Pons (tissue), 1 donor: ENCODE results near the gene CKS1B.
"Not testable (repeated sequence)": the region's sequence is repeated elsewhere in the genome, so short reads cannot be mapped to it uniquely, and the experiment has no call there.

Source experiments
- DNase-seq: peaks from one replicate; pipeline ENCODE4 v3.0.0-alpha.2; 2016; ENCODE audit warnings: low spot score

The CKS1B gene

DNA sequence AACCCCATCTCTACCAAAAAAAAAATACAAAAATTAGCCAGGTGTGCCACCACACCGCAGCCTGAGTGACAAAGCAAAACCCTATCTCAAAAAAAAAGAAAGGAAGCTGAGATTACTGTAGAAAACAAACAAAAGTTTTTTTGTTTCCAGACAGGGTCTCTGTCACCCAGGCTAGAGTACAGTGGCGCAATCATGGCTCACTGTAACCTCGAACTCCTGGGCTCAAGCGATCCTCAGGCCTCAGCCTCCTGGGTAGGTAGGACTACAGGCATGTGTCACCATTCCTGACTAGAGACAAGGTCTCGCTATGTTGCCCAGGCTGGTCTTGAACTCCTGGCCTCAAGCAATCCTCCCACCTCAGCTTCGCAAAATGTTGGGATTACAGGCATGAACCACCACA lies 10.1 kb upstream of the CKS1B start:
- DNase-seq: no peak

DNA sequence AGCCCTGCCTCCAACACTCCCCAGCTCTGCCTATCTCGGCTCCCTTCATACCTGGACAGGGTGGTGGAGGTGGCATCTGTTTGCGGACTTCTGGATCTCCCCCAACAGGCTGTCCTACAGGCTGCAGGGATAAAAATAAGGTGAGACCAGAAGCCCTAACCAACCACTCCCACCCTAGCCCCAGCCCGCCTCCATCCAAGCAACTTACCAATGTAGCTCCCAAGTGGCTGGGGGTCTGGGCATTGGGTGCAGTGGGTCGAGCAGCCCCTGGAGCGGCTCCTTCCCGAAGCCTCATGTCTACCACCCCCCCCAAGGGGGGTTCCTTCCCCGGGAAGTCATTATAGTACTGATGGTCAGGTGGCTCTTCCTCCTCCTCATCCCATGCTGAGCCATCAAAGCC lies 8.4 kb upstream of the CKS1B start:
- DNase-seq: no peak

DNA sequence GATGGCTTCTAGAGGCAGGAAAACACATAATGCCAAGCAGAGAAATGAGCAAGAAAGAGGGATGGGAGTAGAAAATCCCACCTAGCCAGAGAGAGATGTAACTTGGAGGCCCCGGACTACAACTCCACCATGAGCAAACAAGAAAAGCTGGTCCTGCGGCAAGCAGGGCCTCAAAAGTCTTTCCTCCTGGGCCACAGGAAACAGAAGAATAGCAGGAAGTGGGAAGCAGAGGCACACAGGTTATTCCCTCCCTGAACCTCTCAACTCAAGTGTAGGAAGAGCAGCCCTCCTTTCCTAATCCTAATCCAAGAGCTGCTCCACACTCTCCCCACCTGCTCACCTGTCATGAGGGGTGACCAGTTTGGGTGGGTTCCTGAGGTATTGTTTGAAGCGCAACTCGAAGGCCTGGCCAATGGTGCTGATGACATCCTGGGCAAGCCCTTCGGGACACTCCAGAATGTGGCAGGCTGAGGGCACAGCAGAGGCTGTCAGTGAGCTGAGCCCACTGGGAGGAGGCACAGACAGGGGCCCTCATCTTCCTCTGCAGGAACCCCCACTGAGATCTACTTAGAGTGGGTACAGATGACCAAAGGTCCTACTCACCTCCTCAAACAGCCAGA lies 7.0 kb upstream of the CKS1B start:
- DNase-seq: no peak

DNA sequence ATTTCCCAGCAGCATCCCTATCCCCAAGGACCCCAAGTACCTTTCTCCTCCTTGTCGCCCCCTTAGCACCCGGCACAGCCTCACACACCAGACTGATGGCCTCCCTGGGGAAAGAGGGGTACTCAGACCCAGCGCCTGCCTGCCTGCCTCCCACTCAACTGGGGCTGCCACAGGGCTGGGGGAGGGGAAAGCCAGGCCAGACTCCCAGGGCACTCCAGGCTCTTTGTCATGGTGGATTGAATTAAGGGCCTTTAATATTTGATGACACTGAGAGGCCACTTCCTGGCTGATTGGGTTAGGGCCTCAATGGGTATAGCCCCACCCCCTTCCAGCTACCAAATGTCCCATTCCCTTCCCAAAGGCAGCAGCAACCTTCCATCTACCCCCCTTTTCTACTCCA lies 5.8 kb upstream of the CKS1B start:
- no peak for DNase-seq

DNA sequence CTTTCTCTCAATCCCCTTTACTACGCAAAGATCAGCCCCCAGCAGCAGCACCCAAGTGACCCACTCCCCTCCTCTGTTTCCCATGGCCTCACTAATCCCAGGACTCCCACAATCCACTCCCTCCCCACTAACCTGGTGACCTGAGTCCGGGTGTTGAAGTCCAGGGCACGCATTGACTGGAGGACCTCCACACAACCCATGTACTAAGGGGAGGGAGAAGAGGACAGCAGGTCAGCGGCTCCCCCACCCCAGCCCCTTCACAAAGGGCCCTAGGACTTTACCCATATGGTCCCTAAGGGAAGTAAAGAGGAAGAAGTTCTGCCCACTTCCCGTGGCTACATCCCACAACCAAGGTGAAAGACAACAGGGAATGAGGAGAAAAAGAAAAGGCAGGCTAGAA lies 5.2 kb upstream of the CKS1B start:
- DNase-seq: no peak

DNA sequence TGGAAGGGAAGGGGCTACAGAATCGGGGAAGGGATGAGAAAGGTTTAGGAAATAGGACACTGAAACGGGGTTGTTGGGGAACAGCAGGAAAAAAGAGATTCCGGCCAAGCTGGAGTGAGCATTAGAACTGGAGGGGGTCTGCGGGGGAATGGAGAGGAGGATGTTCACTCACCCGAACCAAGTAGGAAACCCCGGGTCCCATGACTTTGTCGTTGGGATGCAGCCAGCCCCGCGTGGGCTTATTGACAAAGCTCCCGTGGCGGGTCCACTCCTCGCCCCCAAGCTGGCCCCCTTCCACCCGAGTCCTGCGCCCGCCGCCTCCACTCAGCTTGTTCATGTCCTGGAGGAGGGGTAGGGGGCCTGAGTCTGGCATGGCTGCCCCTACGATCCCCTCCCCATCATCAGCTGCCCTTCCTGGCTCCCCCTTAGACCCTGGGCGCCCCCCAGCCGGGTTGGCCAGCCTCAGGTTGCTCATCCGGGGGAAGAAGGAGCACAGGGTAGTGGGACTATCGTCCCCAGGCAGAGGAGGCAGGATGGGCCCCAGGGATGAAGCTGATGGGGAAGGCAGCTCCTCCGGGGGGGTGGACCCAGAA lies 4.5 kb upstream of the CKS1B start:
- no peak for DNase-seq

DNA sequence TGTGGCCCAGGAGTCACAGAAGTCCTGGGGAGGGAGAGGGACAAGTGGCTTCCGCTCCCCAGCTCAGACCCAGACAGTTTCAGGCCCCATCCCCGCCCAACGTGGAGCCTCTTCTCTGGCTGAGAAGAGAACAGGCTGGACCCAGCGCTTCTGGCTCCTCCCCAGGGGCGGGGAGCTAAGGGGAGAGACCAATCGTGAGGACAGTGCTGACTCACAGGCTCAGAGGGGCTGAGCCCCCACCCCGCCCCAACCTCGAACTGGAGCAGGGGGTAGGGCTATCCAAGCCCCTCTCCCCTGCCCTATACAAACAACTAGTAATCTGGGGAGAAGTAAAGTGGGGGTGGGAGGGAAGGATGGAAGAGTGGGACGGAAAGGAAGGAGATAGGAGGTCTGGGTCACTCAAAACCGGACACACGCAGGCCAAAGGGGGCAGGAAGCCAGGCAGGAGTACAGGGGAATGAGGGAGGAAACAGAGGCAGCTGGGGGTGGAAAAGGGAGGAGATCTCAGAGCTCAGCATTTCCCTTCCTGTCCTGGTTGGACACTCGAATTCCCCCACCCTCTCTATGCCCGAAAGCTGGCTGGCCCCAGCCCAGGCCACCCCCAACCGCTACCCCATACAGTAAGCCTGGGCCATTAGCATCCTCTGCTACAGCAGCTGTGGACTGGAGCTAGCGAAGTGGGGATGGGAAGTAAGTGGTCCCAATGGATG lies 3.7 kb upstream of the CKS1B start, which contains the start of gene SHC1:
Gene SHC1, minus strand, starts transcription at position 117 of the 710 bp plus-strand sequence. CDS start 221 bp downstream, outside the sequence.
- peak; percentile 90 for DNase-seq

DNA sequence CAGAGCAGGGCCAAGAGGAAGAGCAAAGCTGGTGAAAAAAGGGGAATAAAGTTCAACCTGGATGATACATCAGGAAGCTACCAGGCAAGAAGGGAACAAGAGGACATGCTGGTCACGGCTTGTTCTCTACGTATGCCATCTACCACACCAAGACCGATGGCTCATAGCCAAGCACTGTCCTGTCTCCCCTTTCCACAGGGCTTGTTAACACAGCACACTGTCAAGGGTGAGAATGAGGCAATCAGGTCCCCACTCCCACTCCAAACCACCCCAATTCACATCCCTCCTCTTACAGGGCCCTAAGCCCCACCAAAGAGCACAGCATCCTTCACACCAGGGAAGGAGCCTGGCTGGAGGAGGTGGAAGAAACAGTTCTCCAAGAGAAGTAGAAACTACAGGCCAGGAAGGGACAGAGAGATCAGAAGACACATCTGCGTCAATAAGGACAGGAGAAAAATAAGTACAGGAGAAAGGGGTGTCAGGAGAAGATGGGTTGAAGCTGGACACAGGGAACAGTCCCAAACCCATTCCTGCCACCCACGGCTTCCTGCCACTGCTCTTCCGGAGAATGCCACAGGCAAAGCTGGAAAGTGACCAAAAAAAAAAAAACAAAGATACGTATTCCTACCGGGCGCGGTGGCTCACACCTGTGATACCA lies 3.0 kb upstream of the CKS1B start:
- DNase-seq: no peak

DNA sequence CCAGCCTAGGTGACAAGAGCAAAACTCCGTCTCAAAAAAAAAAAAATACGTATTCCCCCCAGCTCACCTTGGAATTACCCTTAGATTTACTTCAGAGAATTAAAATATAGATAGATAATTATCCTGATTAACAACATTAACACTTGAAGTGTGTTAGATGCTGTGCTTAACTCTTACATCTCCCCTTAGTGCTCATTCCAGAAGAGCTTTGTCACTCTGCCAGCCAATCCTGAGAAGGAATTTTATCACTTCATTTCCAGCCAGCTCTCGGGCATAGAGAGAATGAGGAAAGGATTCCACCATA lies 2.3 kb upstream of the CKS1B start:
- DNase-seq: no peak

DNA sequence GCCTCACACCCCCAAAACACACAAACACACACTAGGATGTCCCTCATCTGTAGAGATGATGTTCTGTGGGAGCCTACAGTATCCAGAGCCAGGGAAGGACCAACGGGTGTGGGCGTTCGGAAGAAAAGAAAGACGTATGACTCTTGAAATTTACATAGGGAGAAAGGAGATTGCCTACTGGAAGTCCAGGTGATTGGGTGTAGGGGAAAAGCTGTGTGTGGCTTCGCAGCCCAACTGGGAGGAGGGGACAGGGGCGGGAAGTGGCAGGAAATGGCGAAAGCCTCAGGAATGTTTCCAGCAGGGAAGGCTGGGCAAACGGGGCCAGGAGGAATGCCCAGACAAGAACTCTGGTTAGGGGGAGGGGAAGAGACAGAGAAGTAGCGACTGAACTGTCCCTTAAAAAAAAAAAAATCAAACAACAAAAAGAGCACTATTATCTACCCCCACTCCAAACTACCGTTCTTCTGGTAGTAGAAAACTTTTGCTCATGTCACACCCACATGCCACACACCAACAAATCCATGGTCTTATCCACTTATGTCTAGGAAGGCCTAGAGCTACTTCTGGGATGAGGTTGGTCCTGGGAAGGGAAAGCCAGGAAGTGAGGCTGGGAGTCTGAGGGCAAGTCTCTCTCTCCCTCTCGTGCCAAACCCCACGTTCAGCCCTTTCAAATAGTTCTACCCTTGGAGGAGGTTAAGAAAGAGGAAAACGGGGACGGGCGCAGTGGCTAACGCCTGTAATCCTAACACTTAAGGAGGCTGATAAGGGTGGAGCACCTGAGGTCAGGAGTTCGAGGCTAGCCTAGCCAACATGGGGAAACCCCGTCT lies 1.8 kb upstream of the CKS1B start:
- no peak for DNase-seq

DNA sequence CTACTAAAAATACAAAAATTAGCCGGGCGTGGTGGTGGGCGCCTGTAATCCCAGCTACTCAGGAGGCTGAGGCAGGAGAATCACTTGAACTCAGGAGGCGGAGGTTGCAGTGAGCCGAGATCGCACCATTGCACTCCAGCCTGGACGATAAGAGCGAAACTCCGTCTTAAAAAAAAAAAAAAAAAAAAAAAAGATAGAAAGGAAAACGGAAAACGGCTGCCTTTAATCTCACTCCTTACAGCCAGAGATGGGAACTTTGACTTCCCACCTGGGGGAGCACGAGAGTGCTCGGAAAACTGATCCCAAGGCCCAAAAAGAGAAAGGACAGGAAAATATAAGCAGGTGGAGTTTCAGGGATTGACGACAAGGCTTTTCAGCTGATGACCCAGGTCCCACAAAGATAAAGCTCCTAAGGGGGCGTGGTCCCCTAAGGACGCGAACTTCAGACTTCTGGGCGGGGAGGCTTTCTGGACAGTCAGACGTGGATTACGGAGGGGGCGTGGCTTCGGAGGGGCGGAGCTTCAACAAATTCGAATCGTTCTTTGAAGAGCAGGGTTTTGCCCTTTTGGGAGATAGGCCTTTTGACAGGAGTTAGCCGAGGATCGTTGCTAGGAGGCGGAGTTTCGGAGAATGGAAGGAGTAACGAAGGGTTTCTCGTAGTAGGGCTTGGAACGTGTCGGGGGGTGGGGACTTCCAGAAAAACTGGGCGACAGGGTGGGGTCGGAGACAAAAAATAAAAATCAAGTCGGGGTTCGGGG lies 958 bp upstream of the CKS1B start:
- peak; percentile 91 for DNase-seq

DNA sequence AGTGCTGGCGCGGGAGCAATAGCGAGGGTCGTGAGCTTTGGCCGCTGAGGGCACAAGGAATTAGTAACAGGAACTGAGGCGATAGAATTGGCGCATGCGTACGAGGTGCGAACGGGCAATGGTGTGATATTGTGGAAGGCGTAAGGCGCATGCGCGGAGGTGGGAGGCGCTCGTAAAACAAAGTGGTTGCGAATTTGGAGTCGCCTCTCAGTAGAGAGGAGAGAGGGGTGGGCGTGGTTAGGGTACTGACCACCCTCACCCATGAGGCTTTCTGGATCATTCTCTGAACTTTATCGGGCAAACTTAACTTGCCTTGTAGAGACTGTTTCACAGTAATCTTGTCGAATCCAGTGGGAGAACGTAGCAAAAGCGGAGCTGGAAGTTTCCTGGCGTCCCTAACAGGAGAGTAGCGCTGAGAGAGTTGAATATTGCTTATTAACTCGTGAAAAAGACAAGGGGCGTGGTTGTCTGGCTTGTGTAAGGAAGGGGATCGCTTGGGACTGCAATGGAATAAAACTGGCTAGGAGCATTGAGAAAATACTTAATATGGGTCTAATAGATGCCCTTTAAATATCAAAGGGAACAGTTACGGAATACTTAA lies 427 bp downstream of the CKS1B start:
- DNase-seq: peak; percentile 98

DNA sequence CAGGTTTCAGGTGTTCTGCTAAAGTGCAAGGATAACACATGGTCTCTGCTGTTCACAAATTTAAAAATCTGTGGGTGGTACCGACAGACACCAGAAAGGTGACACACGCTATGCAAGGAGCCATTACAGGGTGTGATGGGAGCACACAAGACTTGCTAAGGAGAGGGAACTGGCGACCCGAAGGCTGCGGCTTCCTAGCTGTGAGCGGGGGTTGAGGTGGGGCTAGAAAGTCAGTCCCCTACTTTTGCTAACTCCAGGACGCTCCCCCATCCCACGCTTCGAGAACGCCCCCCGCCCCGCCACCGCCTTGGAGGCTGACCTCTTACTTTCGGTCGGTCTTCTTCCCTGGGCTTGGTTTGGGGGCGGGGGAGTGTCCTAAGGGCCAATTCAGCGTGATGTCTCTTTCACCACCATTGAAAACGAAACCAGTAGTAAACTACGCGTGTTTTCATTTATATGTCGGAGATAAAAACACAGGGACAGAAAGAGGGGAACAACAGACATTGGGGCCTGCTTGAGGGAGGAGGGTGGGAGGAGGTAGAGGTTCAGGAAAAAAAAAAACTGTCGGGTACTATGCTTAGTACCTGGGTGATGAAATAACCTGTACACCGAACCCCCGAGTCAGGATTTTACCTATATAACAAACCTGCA lies 1.1 kb downstream of the CKS1B start:
- peak; percentile 53 for DNase-seq

DNA sequence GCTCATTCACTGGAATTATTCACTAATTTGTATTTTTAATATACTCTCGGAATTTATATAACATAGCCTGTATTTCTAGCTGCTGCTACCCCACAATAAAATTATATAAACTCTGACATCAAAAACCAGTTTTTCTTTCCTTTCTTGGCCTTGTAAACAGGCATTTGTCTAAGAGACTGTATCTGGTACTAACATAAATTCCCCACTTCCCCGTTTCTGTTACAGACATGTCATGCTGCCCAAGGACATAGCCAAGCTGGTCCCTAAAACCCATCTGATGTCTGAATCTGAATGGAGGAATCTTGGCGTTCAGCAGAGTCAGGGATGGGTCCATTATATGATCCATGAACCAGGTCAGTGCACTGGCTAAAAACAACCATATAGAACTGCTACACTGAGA lies 3.3 kb downstream of the CKS1B start:
- DNase-seq: not testable (repeated sequence)

DNA sequence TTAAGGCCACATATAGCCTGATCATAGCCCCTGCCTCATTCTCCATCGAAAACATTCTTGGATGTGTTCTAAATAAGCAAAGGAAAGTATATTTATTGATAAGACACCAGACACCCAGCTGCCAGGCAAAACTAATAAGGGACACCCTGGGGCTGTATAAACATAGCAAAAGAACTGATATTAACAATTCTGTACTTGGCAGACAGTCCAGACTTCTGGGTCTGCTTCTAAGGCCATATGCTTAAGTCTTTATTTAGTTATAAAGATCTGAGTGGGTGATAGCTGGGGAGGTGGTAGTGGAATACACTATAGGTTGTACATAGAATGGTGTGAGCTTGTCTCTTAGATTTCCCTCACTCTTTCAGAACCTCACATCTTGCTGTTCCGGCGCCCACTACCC lies 3.9 kb downstream of the CKS1B start:
- DNase-seq: no peak

DNA sequence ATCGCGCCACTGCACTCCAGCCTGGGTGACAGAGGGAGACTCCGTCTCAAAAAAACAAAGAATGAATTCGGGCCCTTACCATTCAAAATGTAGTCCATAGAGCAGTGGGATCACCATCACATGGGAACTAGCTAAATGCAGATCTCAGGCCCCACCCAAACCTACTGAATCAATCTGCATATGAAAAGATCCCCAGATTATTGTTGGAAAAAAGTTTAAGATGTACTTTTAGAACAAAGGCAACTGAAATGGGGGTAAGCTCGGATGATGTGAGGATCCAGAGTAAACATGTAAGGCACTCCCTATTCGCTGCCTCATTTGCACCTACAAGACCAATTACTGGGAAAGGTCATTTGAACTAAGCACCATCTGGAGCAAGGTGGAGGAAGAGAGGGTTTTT lies 7.9 kb downstream of the CKS1B start:
- DNase-seq: no peak

DNA sequence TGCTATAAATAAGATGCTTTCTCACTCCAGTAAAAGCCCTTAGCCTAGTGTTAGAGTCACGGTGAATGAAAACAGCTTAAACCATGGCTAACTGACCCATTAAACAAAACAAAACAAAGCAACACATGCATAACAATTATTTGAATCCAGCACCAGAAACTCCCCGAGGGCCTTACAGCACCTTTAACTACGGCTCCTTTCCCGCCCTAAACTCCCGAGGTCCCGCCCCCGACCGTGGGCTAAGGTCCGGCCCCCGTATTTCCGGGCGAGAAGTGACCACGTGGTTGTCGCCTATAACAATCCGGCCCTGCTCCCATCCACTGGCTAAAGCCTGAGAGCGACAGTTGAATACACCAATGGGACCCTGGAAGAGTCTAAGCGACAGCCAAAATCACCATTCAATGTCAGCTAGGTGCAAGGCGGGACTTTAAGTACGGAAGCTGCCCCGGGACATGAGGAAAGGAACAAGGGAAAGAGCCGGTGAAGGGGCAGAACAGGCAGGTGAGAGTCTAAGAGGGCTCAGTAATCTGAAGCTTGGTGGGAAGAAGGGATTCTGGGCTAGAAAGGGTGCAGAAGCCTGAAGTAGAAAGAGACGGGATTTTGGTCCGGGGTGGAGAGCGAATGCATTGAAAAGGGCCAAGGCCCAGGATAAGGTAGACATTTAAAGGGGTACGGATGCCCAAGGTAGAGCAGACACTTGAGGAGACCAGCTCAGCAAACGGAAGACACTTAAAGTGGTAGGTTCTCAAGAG lies 8.6 kb downstream of the CKS1B start, which contains the start of gene FLAD1:
Gene FLAD1, plus strand, starts transcription at position 448 of the 752 bp plus-strand sequence. CDS start 351 bp downstream, outside the sequence.
- peak; percentile 99 for DNase-seq

DNA sequence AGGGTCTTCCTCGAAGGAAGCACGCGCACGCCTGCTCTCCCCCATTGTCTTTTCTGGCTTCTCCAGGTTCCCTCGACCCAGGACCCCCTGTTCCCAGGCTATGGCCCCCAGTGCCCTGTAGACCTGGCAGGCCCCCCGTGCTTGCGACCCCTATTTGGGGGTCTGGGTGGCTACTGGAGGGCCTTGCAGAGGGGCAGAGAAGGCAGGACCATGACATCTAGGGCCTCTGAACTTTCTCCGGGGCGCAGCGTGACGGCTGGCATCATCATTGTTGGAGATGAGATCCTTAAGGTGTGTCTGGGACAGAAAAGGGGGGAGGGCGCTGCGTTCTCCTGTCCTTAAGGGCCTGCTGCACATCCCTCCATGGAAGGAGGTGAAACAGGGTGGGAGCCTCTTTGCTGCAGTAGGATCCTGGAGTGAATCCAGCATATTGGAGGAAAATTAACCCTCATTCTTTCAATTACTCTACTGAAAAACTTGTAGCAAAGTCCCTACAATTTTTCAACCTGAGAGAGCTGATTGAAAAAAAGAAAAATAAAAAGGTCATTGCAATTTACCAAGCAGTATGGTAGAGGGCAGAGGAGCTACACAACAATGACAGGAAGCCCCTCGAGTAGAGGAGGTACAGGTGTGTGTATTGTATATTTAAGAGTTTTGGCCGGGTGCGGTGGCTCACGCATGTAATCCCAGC lies 9.4 kb downstream of the CKS1B start:
- no peak for DNase-seq

DNA sequence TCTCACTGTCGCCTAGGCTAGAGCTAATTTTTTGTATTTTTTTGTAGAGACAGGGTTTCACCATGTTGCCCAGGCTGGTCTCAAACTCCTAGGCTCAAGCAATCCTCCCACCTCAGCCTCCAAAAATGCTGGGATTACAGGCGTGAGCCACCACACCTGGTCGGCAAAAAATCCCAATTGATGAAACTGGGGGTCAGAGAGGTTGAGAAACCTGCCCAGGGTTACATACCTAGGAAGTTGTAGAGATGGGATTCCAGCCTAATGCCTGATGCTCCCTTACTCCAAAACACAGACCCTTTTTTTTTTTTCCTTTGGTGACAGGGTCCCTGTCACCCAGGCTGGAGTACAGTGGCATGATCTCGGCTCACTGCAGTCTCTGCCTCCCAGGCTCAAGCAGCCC lies 12.3 kb downstream of the CKS1B start:
- DNase-seq: not testable (repeated sequence)
